GM12878 (cell line): ENCODE results near the gene CDC25C. TPM values are rescaled to one million over a fixed set of nuclear protein-coding genes. Genes with fewer than 3 reads are reported as not detected.

Source experiments
- ATAC-seq: fragments of 200-7000 bp; cut with Tn5 transposase; 3 replicates; pipeline ENCODE4 v1.9.1; 2020; ENCODE audit warnings: mild to moderate bottlenecking, moderate library complexity
- BruUV-seq: library from RNA; stranded (reverse); fragments of 400-500 nt; replicated peaks from 2 replicates; lab custom pipeline; 2021; lab: Mats Ljungman, UMichigan
- CTCF ChIA-PET: fragments of 300-600 bp; sonication (Branson Sonifier 250); formaldehyde crosslinking; extraction: SDS; loops from one replicate; lab custom pipeline; 2021; ENCODE audit warnings: inconsistent platforms; lab: Yijun Ruan, JAX
- POLR2A ChIA-PET: fragments of 350-600 bp; formaldehyde crosslinking; extraction: SDS; loops from one replicate; lab custom pipeline; 2021; ENCODE audit warnings: inconsistent platforms; lab: Charles Lee
- RAD21 ChIA-PET: fragments of 300-600 bp; sonication (Branson Sonifier 250); formaldehyde crosslinking; loops from one replicate; lab custom pipeline; 2023; ENCODE audit warnings: antibody characterized with exemption; ENCODE audit not compliant: unreplicated experiment; lab: Charles Lee
- SMC1A ChIA-PET: fragments of 300-600 bp; sonication (Branson Sonifier 250); formaldehyde crosslinking; loops from one replicate; lab custom pipeline; 2023; ENCODE audit not compliant: unreplicated experiment, uncharacterized antibody; lab: Charles Lee
- DNase-seq: peaks from one replicate; pipeline ENCODE4 v3.0.0-alpha.2; 2011; ENCODE audit warnings: low read depth, low spot score
- FAIRE-seq: peaks from 3 replicates; lab custom pipeline; 2011; peaks lifted over from hg19 to GRCh38; lab: Jason Lieb, UNC
- H2AFZ ChIP-seq: 2 replicates; pipeline ENCODE4 v1.6.0; 2011; ENCODE audit warnings: low read depth, low read length, control low read depth; ENCODE audit not compliant: control insufficient read depth
- H3K27ac ChIP-seq: 2 replicates; pipeline ENCODE4 v1.5.1; 2011; ENCODE audit warnings: control low read depth; ENCODE audit not compliant: control insufficient read depth, insufficient read depth
- H3K27me3 ChIP-seq, 2 experiments: replicated peaks in 1 of 2; 2 replicates each; pipeline versions ENCODE4 v1.6.0 to v1.6.1; 2011; ENCODE audit warnings: low read length in 1 of 2; ENCODE audit not compliant: control insufficient read depth in 2 of 2, insufficient read depth in 2 of 2
- H3K36me3 ChIP-seq, 2 experiments: 2 replicates each; pipeline ENCODE4 v1.5.1; 2011; ENCODE audit warnings: low read length in 1 of 2; ENCODE audit not compliant: control insufficient read depth in 2 of 2, insufficient read depth in 2 of 2
- H3K4me1 ChIP-seq: 2 replicates; pipeline ENCODE4 v1.6.1; 2011; ENCODE audit warnings: mild to moderate bottlenecking, low read length, moderate library complexity, mixed read lengths; ENCODE audit not compliant: control insufficient read depth, insufficient read depth
- H3K4me2 ChIP-seq: 2 replicates; pipeline ENCODE4 v1.6.0; 2011; ENCODE audit warnings: control low read depth; ENCODE audit not compliant: control insufficient read depth, insufficient read depth
- H3K4me3 ChIP-seq: fragments of 200-600 bp; sonication (generic); 2 replicates; pipeline ENCODE4 v1.5.1; 2016
- H3K79me2 ChIP-seq: 2 replicates; pipeline ENCODE4 v1.6.0; 2011; ENCODE audit warnings: low read length; ENCODE audit not compliant: control insufficient read depth, insufficient read depth
- H3K9ac ChIP-seq: 2 replicates; pipeline ENCODE4 v1.8.0; 2011; ENCODE audit warnings: low read length, control low read depth, mixed read lengths; ENCODE audit not compliant: control insufficient read depth, insufficient read depth
- H3K9me3 ChIP-seq: replicated peaks from 3 replicates; pipeline ENCODE4 v1.5.1; 2011; ENCODE audit warnings: mild to moderate bottlenecking, low read length; ENCODE audit not compliant: control insufficient read depth, insufficient read depth
- H4K20me1 ChIP-seq: 2 replicates; pipeline ENCODE4 v1.6.0; 2011; ENCODE audit not compliant: control insufficient read depth, insufficient read depth
- CBX3 ChIP-seq: fragments of 200-600 bp; sonication (generic); IDR thresholded peaks from 2 replicates; pipeline ENCODE4 v1.6.1; 2016; ENCODE audit warnings: low read depth, borderline replicate concordance
- CREM ChIP-seq: IDR thresholded peaks from 2 replicates; pipeline ENCODE4 v1.6.1; 2014; ENCODE audit warnings: antibody characterized with exemption, low read depth
- MYB ChIP-seq: fragments of 150-350 bp; IDR thresholded peaks from 2 replicates; pipeline ENCODE4 v1.6.1; 2014; ENCODE audit warnings: mild to moderate bottlenecking, low read depth, low read length, borderline replicate concordance
- PAX8 ChIP-seq: fragments of 450-650 bp; IDR thresholded peaks from 2 replicates; pipeline ENCODE4 v1.6.1; 2017; ENCODE audit warnings: mild to moderate bottlenecking, moderate library complexity
- RB1 ChIP-seq: fragments of 450-650 bp; formaldehyde crosslinking; IDR thresholded peaks from 2 replicates; pipeline ENCODE4 v1.6.1; 2017; ENCODE audit warnings: mild to moderate bottlenecking, borderline replicate concordance
- SUZ12 ChIP-seq: fragments of 200-600 bp; sonication (generic); IDR thresholded peaks from one replicate; pipeline ENCODE4 v1.6.1; 2018; ENCODE audit warnings: antibody characterized with exemption, mild to moderate bottlenecking; ENCODE audit not compliant: unreplicated experiment
- ZNF217 ChIP-seq: fragments of 450-650 bp; IDR thresholded peaks from 2 replicates; pipeline ENCODE4 v1.6.1; 2017; ENCODE audit warnings: antibody characterized with exemption, mild to moderate bottlenecking
- WGBS: methylation state at CpG from one replicate; pipeline ENCODE4 v1.1.6; 2016; ENCODE audit warnings: low lambda C conversion rate; ENCODE audit not compliant: insufficient replicate concordance, insufficient coverage; ENCODE audit errors: missing lambda C conversion rate; 5-methylcytosine and 5-hydroxymethylcytosine counted together
- in situ Hi-C: fragments of 300-500 bp; cut with MboI; formaldehyde crosslinking; loops from 9 replicates; pipeline ENCODE4 v1.14.3; 2018; ENCODE audit warnings: mixed read lengths
- intact Hi-C: fragments of 100-400 bp; cut with micrococcal nuclease; formaldehyde crosslinking; loops from one replicate; pipeline ENCODE4 v1.14.2; 2022; ENCODE audit not compliant: unreplicated experiment
- polyA plus RNA-seq, 11 experiments: library from polyadenylated mRNA; depleted of rRNA in 4 of 11; unstranded in 6 of 11; stranded (reverse) in 5 of 11; fragments of >200 nt; fragmentation: Nextera tagmentation in 4 of 11; fragmentation: Illumina TruSeq in 1 of 11; extraction: Ambion mirVana in 4 of 11; extraction: Trizol in 1 of 11; gene quantifications; 1 replicate in 1 of 11; 2 replicates in 10 of 11; pipeline versions ENCODE4 v1.2.1 to v1.2.3, GENCODE V29; 2011 to 2016; ENCODE audit warnings: inconsistent platforms in 2 of 11, missing spikeins in 2 of 11, low read depth in 1 of 11
- total RNA-seq, 4 experiments: library from RNA; depleted of rRNA in 3 of 4; stranded (reverse); fragments of >200 nt in 3 of 4; fragmentation: Illumina TruSeq in 1 of 4; extraction: Trizol in 1 of 4; gene quantifications; 2 replicates each; pipeline versions ENCODE4 v1.2.1 to v1.2.3, GENCODE V29; 2013 to 2021
- TF ChIP-seq, protein P1 (sequence below): IDR thresholded peaks from 2 replicates; pipeline ENCODE4 v1.6.1; 2011; ENCODE audit warnings: borderline replicate concordance, low read depth, mild to moderate bottlenecking, moderate library complexity, low read length; ENCODE audit not compliant: insufficient read depth, poor library complexity, severe bottlenecking
- TF ChIP-seq, protein P2 (sequence below): IDR thresholded peaks from 2 replicates; pipeline ENCODE4 v1.6.1; 2011; ENCODE audit warnings: low read depth, low read length, improper control_type of control experiment, borderline replicate concordance

Gene CDC25C
- total and polyA plus RNA-seq, 10 of the 15 experiments (the other 5 are each of a cell fraction or from before 2014, with no cell fraction given), result 9.2 to 30.7 (median 14.9) TPM

DNA sequence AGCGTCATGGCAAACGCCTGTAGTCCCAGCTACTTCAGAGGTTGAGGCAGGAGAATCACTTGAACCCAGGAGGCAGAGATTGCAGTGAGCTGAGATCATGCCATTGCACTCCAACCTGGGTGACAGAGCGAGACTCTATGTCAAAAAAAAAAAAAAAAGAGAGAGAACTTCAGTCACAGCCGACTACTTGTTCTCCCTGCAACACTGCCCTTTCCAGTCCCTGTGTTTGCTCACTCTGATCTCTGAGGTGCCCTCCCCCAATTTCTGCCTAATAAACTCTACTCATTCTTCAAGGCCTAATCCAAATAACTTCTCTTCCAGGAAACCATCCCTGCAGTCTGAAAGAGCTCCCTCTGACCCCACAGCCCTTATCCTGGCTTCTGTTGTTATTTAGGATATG is 85.3 kb downstream of the CDC25C start (continued):
- TF ChIP-seq, protein P1, sequence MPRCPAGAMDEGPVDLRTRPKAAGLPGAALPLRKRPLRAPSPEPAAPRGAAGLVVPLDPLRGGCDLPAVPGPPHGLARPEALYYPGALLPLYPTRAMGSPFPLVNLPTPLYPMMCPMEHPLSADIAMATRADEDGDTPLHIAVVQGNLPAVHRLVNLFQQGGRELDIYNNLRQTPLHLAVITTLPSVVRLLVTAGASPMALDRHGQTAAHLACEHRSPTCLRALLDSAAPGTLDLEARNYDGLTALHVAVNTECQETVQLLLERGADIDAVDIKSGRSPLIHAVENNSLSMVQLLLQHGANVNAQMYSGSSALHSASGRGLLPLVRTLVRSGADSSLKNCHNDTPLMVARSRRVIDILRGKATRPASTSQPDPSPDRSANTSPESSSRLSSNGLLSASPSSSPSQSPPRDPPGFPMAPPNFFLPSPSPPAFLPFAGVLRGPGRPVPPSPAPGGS, result no peak
- no peak for TF ChIP-seq PAX8

DNA sequence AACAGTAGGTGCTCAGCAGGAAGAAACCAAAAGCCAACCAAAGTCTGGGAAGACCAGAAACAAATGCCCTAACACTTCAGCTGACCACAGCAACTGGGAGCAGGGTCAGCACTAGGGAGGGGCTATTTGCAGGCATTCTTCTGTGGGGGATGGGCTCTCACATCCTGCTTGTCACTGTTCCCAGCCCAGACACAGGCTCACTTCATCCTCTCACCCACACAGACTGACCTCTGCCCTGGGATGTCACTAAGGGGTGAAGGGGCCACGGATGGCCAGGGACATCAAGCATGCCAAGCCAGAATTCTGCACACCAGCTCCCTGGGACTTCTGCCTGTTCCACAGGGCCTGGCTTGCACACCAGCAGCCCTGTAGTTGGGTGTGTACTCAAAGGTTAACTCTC is 85.9 kb downstream of the CDC25C start:
- ATAC-seq, result no peak
- no TSS peak for BruUV-seq
- ChIA-PET CTCF (no interaction called here), RAD21 (no interaction called here), POLR2A (interaction anchor here (0.6 kb wide), 1 partner anchor 18 kb away, joined by 3 read pairs; no protein-coding TSS in a partner anchor), SMC1A (interaction anchor here (1.0 kb wide), 1 partner anchor 109 kb away, joined by 3 read pairs; no protein-coding TSS in a partner anchor)
- H3K4me2 ChIP-seq, result no peak overlapping the region
- no peak for FAIRE-seq
- H3K9ac ChIP-seq, result no peak overlapping the region
- H3K9me3 ChIP-seq, result no peaks in the 10 kb centered on the region; the same call in 2 of the 3 replicates
- DNase-seq, result no peak
- no peaks in the 10 kb centered on the region for H4K20me1 ChIP-seq
- no peak overlapping the region for H3K4me3 ChIP-seq
- no peaks in the 10 kb centered on the region for H3K36me3 ChIP-seq
- no peaks in the 10 kb centered on the region for H3K79me2 ChIP-seq
- no peak overlapping the region for H3K27ac ChIP-seq
- peaks cover 10% of the 10 kb centered on the region for H3K4me1 ChIP-seq
- TF ChIP-seq RB1 (no peak), CBX3 (no peak), ZNF217 (no peak), SUZ12 (no peak), MYB (no peak), CREM (no peak)
- TF ChIP-seq, protein P2, sequence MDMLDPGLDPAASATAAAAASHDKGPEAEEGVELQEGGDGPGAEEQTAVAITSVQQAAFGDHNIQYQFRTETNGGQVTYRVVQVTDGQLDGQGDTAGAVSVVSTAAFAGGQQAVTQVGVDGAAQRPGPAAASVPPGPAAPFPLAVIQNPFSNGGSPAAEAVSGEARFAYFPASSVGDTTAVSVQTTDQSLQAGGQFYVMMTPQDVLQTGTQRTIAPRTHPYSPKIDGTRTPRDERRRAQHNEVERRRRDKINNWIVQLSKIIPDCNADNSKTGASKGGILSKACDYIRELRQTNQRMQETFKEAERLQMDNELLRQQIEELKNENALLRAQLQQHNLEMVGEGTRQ, result no peak
- intact Hi-C loops (no loop called here), in situ Hi-C loops (no loop called here)
- no peak overlapping the region for H2AFZ ChIP-seq
- H3K27me3 ChIP-seq, result peaks cover 6 to 12% of the 10 kb centered on the region in 2 experiments
- 0% methylated on average over 1 of the region's 1 CpG for WGBS
